CD4-positive, alpha-beta T cell treated with Interleukin-6 at 100 ng/mL for 8 hours (primary cell): ENCODE measurements around the gene SLC25A6.
"Not testable (repeated sequence)": the region's sequence is repeated elsewhere in the genome, so short reads cannot be mapped to it uniquely, and the experiment has no call there.

ENCODE experiments used
- DNase-seq: peaks from one replicate; pipeline ENCODE4 v3.0.0-alpha.2; 2020; ENCODE audit warnings: mixed read lengths, low spot score

SLC25A6 gene

GRCh38 chrX:1412551-1413161 is 20.7 kb upstream of the SLC25A6 start:
- DNase-seq: no peak

GRCh38 chrX:1411326-1411725 is 19.4 kb upstream of the SLC25A6 start:
- no peak for DNase-seq

- no peak for DNase-seq
These were observed 15.1 kb upstream of the SLC25A6 start for GRCh38 chrX:1407035-1407434.

- not testable (repeated sequence) for DNase-seq
These were observed 13.9 kb upstream of the SLC25A6 start for GRCh38 chrX:1405769-1406168.

GRCh38 chrX:1403867-1404266 is 12.0 kb upstream of the SLC25A6 start:
- DNase-seq: not testable (repeated sequence)

- DNase-seq: no peak
These were observed 11.3 kb upstream of the SLC25A6 start for GRCh38 chrX:1403228-1403627.

GRCh38 chrX:1401611-1402430 is 9.9 kb upstream of the SLC25A6 start:
- no peak for DNase-seq

- no peak for DNase-seq
These were observed 9.0 kb upstream of the SLC25A6 start for GRCh38 chrX:1400742-1401471.

GRCh38 chrX:1400049-1400448 is 8.1 kb upstream of the SLC25A6 start:
- no peak for DNase-seq

- no peak for DNase-seq
These were observed 6.8 kb upstream of the SLC25A6 start for GRCh38 chrX:1398431-1399340.

GRCh38 chrX:1397441-1398270 is 5.7 kb upstream of the SLC25A6 start:
- DNase-seq: no peak

GRCh38 chrX:1397001-1397400 is 5.1 kb upstream of the SLC25A6 start:
- no peak for DNase-seq

GRCh38 chrX:1395646-1396216 is 3.8 kb upstream of the SLC25A6 start:
- no peak for DNase-seq

- DNase-seq: no peak
These were observed 3.0 kb upstream of the SLC25A6 start for GRCh38 chrX:1394731-1395501.

- DNase-seq: no peak
These were observed 2.1 kb upstream of the SLC25A6 start for GRCh38 chrX:1393871-1394615.

- DNase-seq: no peak
These were observed 609 bp upstream of the SLC25A6 start for GRCh38 chrX:1392376-1393068.

- no peak for DNase-seq
These were observed 575 bp downstream of the SLC25A6 start for GRCh38 chrX:1391370-1391706.

- DNase-seq: no peak
These were observed 1.1 kb downstream of the SLC25A6 start for GRCh38 chrX:1390621-1391369.
